Measurements from ENCODE around the gene WDCP.
"Not testable (repeated sequence)": the region's sequence is repeated elsewhere in the genome, so short reads cannot be mapped to it uniquely, and the experiment has no call there.

WDCP gene

GRCh38 chr2:24046930-24047702 lies at the start of gene WDCP:
Gene WDCP, minus strand, starts transcription at chr2:24047391. Its CDS starts 7,897 bp downstream, at chr2:24039494.
- peak; percentile 99 for DNase-seq (ENCODE audit: low spot score)

- not testable (repeated sequence) for DNase-seq (ENCODE audit: low spot score)
Measured at GRCh38 chr2:24095171-24095677, 48.0 kb upstream of the WDCP start.

GRCh38 chr2:24093270-24093669 lies 46.1 kb upstream of the WDCP start:
- DNase-seq (ENCODE audit: low spot score), result not testable (repeated sequence)

- DNase-seq (ENCODE audit: low spot score), result no peak
Measured at GRCh38 chr2:24088821-24089359, 41.7 kb upstream of the WDCP start.

- DNase-seq (ENCODE audit: low spot score), result no peak
Measured at GRCh38 chr2:24087032-24087431, 39.8 kb upstream of the WDCP start.

GRCh38 chr2:24086241-24086640 lies 39.0 kb upstream of the WDCP start:
- DNase-seq (ENCODE audit: low spot score), result no peak

- DNase-seq (ENCODE audit: low spot score), result no peak
Measured at GRCh38 chr2:24085200-24085489, 38.0 kb upstream of the WDCP start.

GRCh38 chr2:24084386-24085199 lies 37.4 kb upstream of the WDCP start, which contains the start of gene TP53I3:
Gene TP53I3, minus strand, starts transcription at chr2:24084834. Its CDS starts 508 bp downstream, at chr2:24084326.
- DNase-seq (ENCODE audit: low spot score), result peak; percentile 73

GRCh38 chr2:24083567-24084385 lies 36.6 kb upstream of the WDCP start:
- DNase-seq (ENCODE audit: low spot score), result no peak

GRCh38 chr2:24082787-24083566 lies 35.8 kb upstream of the WDCP start:
- no peak for DNase-seq (ENCODE audit: low spot score)

- DNase-seq (ENCODE audit: low spot score), result no peak
Measured at GRCh38 chr2:24080701-24081100, 33.5 kb upstream of the WDCP start.

GRCh38 chr2:24077879-24078278 lies 30.7 kb upstream of the WDCP start:
- no peak for DNase-seq (ENCODE audit: low spot score)

GRCh38 chr2:24077535-24077877 lies 30.3 kb upstream of the WDCP start:
- no peak for DNase-seq (ENCODE audit: low spot score)

- peak; percentile 26 for DNase-seq (ENCODE audit: low spot score)
Measured at GRCh38 chr2:24076849-24077534, 29.8 kb upstream of the WDCP start.

GRCh38 chr2:24075915-24076848 lies 29.0 kb upstream of the WDCP start, which contains the start of gene SF3B6:
Gene SF3B6, minus strand, starts transcription at chr2:24076326. Its CDS starts 97 bp downstream, at chr2:24076229.
- DNase-seq (ENCODE audit: low spot score), result peak; percentile 97

GRCh38 chr2:24075259-24075658 lies 28.1 kb upstream of the WDCP start:
- DNase-seq (ENCODE audit: low spot score), result no peak

GRCh38 chr2:24073816-24074215 lies 26.6 kb upstream of the WDCP start:
- DNase-seq (ENCODE audit: low spot score), result no peak

- no peak for DNase-seq (ENCODE audit: low spot score)
Measured at GRCh38 chr2:24072259-24072658, 25.1 kb upstream of the WDCP start.

GRCh38 chr2:24065341-24065740 lies 18.1 kb upstream of the WDCP start:
- no peak for DNase-seq (ENCODE audit: low spot score)
